ENCODE results near the gene NUTM2B.
"Not testable (repeated sequence)": the region's sequence is repeated elsewhere in the genome, so short reads cannot be mapped to it uniquely, and the experiment has no call there.

DNA sequence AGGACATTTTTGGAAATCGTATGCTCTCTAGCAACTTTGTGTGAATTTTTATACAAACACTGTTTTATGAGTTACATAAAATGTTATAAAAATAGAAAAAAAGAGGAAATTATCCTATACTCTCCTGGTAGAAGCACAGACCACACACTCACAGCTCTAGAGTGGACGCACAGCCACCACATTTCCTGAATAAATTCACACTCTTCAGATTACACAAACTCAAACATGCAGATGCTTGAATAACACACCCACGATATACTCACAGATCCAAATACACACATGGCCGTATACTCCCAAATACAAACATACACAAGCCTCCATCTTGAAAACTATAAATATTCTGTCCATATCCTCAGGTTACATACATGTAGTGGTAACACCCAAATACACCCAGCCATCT, 14.2 kb upstream of the NUTM2B start:
- not testable (repeated sequence) for TF ChIP-seq POLR2A (IDR thresholded peaks at IDR 0.05)
- TF ChIP-seq, protein P1, sequence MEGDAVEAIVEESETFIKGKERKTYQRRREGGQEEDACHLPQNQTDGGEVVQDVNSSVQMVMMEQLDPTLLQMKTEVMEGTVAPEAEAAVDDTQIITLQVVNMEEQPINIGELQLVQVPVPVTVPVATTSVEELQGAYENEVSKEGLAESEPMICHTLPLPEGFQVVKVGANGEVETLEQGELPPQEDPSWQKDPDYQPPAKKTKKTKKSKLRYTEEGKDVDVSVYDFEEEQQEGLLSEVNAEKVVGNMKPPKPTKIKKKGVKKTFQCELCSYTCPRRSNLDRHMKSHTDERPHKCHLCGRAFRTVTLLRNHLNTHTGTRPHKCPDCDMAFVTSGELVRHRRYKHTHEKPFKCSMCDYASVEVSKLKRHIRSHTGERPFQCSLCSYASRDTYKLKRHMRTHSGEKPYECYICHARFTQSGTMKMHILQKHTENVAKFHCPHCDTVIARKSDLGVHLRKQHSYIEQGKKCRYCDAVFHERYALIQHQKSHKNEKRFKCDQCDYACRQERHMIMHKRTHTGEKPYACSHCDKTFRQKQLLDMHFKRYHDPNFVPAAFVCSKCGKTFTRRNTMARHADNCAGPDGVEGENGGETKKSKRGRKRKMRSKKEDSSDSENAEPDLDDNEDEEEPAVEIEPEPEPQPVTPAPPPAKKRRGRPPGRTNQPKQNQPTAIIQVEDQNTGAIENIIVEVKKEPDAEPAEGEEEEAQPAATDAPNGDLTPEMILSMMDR (IDR thresholded peaks at IDR 0.05) = not testable (repeated sequence)
